MCF 10A (cell line): Measurements from ENCODE around the gene LDLRAD4. TPM values are rescaled to one million over a fixed set of nuclear protein-coding genes. Genes with fewer than 3 reads are reported as not detected.

Experiments used
- BruUV-seq: library from RNA; stranded (reverse); fragments of 400-500 nt; replicated peaks from 2 replicates; lab custom pipeline; 2021; lab: Mats Ljungman, UMichigan
- CTCF ChIA-PET: fragments of 300-600 bp; sonication (Branson Sonifier 250); formaldehyde crosslinking; extraction: SDS; loops from one replicate; lab custom pipeline; 2021; ENCODE audit warnings: antibody characterized with exemption, inconsistent platforms; lab: Yijun Ruan, JAX
- POLR2A ChIA-PET: fragments of 300-600, 350-650 bp; sonication (Branson Sonifier 250); formaldehyde crosslinking; extraction: SDS; loops from one replicate; lab custom pipeline; 2020; ENCODE audit warnings: antibody characterized with exemption, inconsistent platforms; lab: Yijun Ruan, JAX
- DNase-seq: peaks from one replicate; pipeline ENCODE4 v3.0.0-alpha.2; 2018; ENCODE audit not compliant: unreplicated experiment
- H3K27ac Mint-ChIP-seq: one replicate; pipeline ENCODE4 v1.8.0; 2022; ENCODE audit warnings: mild to moderate bottlenecking, low read depth, mixed read lengths; ENCODE audit not compliant: unreplicated experiment
- H3K27me3 Mint-ChIP-seq: one replicate; pipeline ENCODE4 v1.8.0; 2022; ENCODE audit warnings: mixed read lengths; ENCODE audit not compliant: insufficient read depth, unreplicated experiment
- H3K36me3 Mint-ChIP-seq: one replicate; pipeline ENCODE4 v1.8.0; 2022; ENCODE audit warnings: mild to moderate bottlenecking, moderate library complexity, mixed read lengths; ENCODE audit not compliant: insufficient read depth, unreplicated experiment
- H3K4me1 Mint-ChIP-seq: one replicate; pipeline ENCODE4 v1.8.0; 2022; ENCODE audit warnings: mixed read lengths; ENCODE audit not compliant: insufficient read depth, unreplicated experiment
- H3K4me3 Mint-ChIP-seq: one replicate; pipeline ENCODE4 v1.8.0; 2022; ENCODE audit warnings: mild to moderate bottlenecking, moderate library complexity, mixed read lengths; ENCODE audit not compliant: unreplicated experiment
- H3K9me3 Mint-ChIP-seq: one replicate; pipeline ENCODE4 v1.8.0; 2022; ENCODE audit warnings: mixed read lengths; ENCODE audit not compliant: unreplicated experiment
- intact Hi-C: fragments of 100-400 bp; cut with micrococcal nuclease; formaldehyde crosslinking; loops from 2 replicates; pipeline ENCODE4 v1.14.1; 2022
- total RNA-seq: library from RNA; stranded (reverse); gene quantifications from 2 replicates; pipeline ENCODE4 v1.2.3, GENCODE V29; 2022
- TF ChIP-seq, protein P1 (sequence below): fragments of 200-600 bp; IDR thresholded peaks from one replicate; pipeline ENCODE4 v1.8.0; 2022; ENCODE audit warnings: antibody characterized with exemption, mild to moderate bottlenecking; ENCODE audit not compliant: unreplicated experiment

LDLRAD4 gene
- total RNA-seq, 1 experiment from 2014 or later: not detected

DNA sequence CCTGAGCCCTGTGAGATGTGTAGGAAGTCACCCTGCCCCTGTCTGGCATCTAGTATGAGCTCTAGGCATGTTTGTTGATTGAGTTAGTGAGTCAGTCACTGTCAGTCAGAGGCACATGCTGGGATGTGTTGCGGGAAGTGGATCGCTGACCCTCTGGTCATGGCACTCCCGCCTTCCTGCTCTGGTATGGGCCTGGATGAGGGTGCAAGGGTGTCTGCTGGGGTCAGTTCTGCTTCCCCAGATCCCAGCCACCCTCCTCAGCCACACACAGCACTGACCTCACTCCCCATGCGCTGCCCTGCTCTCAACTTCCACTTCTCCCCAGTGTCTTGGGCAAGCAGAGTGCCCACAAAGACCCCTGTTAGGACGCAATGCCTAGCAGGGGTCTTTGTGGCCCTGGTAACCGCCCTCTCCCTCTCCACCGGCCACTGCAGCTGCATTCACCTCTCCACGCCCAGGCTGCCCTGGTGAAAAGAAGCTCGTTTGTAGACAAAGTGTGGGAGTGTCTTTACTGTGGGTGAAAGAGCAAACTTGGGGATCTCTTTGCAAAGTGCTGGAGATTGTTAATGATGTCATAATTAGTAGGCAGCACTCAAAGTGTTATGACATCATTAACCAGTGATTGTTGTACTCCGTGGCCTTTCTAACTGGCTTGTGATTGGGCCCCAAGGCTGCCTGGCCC is 252.1 kb downstream of the LDLRAD4 start:
- BruUV-seq: no TSS peak
- Mint-ChIP-seq H3K36me3 (no peaks in the 10 kb centered on the region), H3K4me1 (no peaks in the 10 kb centered on the region), H3K27ac (no peak overlapping the region), H3K9me3 (peaks cover 13% of the 10 kb centered on the region), H3K27me3 (no peaks in the 10 kb centered on the region), H3K4me3 (no peak overlapping the region)
- POLR2A ChIA-PET: no interaction called here
- DNase-seq: no peak
- intact Hi-C loops: no loop called here
- TF ChIP-seq, protein P1, sequence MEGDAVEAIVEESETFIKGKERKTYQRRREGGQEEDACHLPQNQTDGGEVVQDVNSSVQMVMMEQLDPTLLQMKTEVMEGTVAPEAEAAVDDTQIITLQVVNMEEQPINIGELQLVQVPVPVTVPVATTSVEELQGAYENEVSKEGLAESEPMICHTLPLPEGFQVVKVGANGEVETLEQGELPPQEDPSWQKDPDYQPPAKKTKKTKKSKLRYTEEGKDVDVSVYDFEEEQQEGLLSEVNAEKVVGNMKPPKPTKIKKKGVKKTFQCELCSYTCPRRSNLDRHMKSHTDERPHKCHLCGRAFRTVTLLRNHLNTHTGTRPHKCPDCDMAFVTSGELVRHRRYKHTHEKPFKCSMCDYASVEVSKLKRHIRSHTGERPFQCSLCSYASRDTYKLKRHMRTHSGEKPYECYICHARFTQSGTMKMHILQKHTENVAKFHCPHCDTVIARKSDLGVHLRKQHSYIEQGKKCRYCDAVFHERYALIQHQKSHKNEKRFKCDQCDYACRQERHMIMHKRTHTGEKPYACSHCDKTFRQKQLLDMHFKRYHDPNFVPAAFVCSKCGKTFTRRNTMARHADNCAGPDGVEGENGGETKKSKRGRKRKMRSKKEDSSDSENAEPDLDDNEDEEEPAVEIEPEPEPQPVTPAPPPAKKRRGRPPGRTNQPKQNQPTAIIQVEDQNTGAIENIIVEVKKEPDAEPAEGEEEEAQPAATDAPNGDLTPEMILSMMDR: no peak
- CTCF ChIA-PET: no interaction called here

DNA sequence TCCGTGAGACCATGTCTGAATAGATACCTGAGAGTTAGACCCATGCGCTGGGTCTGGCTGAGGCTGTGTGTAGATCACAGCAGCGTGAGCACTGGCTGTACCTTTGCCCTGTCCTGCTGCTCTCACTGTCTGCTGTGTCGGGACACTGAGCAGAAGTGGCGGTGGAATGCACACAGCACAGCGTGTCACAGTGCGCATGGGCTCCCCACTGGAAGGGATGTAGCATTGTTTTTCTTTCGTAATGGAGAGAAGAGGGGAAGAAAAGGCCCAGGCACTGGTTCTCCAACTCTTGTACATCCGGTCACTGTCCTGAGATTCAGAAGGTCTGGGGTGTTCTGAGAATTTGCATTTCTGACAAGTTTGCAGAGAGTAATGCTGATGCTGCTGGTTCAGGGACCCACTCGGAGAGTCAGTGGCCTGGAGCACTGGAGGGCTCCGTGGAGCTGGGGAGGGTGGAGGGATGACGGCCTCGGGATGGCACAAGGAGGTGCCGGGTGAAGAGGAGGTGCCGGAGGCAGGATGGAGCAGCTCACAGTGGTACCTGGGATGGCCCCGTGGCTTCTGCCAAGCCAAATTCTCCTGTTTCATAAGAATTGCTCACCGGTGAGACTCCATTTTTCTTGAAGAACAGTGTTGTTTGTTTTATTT is 252.8 kb downstream of the LDLRAD4 start:
- CTCF ChIA-PET: interaction anchor here (0.6 kb wide), 1 partner anchor 448 kb away, joined by 3 read pairs; no protein-coding TSS in a partner anchor
- intact Hi-C loops: no loop called here
- Mint-ChIP-seq H3K27me3 (no peaks in the 10 kb centered on the region), H3K4me3 (no peak overlapping the region), H3K9me3 (peaks cover 17% of the 10 kb centered on the region), H3K4me1 (no peaks in the 10 kb centered on the region), H3K27ac (no peak overlapping the region), H3K36me3 (no peaks in the 10 kb centered on the region)
- TF ChIP-seq, protein P1: no peak
- no TSS peak for BruUV-seq
- POLR2A ChIA-PET: interaction anchor here (0.6 kb wide), 1 partner anchor 94 kb away, joined by 3 read pairs; no protein-coding TSS in a partner anchor
- no peak for DNase-seq

DNA sequence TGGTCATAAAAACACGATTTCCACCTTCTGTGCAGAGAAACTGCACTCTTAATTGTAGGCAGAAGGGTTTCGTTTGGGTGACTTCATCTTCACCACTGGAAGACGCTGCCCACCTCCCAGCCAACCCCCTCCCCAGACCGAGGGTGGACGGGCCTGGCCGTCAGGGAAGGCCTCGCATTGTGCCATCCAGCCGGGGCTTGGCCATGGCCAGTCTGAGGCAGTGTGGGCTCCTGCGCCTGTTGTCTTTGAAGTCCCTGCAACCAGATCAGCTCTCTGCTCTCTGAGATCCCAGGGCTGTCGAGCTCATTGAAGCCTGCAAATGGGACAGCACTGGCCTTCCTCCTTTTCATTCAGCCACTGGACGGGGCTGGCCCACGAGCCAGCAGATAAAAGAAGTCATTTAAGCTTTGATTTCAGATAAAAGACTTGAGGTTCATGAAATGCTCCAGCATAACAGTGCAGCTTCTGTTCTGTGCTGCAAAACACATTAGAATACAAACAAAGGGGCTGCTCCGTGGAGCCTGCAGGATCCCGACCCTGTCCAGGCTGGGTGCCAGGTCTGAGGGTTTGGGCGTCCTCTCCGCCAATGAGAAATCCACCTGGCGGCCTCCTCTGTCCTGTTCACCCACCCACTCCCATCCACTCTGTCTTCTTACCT is 253.5 kb downstream of the LDLRAD4 start:
- Mint-ChIP-seq H3K27me3 (no peaks in the 10 kb centered on the region), H3K27ac (no peak overlapping the region), H3K36me3 (no peaks in the 10 kb centered on the region), H3K9me3 (peaks cover 17% of the 10 kb centered on the region), H3K4me1 (no peaks in the 10 kb centered on the region), H3K4me3 (no peak overlapping the region)
- intact Hi-C loops: no loop called here
- CTCF ChIA-PET: interaction anchor here (0.6 kb wide), 1 partner anchor 447 kb away, joined by 3 read pairs; no protein-coding TSS in a partner anchor
- BruUV-seq: no TSS peak
- DNase-seq: no peak
- POLR2A ChIA-PET: interaction anchor here (0.5 to 0.6 kb wide), 2 partner anchors 95 to 140 kb away, joined by 3 to 5 read pairs; no protein-coding TSS in a partner anchor
- TF ChIP-seq, protein P1: no peak

DNA sequence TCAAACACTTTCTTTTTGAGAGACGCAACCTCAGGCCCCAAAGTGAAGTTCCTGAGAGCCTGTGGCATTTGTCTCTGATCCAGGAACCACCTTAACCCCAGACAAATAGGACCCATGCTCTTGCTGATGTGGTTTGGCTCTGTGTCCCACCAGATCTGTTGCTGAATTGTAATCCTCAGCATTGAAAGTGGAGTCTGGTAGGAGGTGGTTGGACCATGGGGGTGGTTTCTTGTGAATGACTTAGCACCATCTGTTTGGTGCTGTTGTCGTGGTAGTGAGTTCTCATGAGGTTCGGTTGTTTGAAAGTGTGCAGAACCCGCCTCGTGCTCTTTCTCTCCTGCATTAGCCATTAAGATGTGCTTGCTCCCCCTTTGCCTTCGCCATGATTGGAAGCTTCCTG is 255.2 kb downstream of the LDLRAD4 start:
- no peak for DNase-seq
- intact Hi-C loops: no loop called here
- Mint-ChIP-seq H3K4me1 (no peaks in the 10 kb centered on the region), H3K4me3 (no peak overlapping the region), H3K27ac (no peak overlapping the region), H3K36me3 (no peaks in the 10 kb centered on the region), H3K27me3 (no peaks in the 10 kb centered on the region), H3K9me3 (peaks cover 17% of the 10 kb centered on the region)
- CTCF ChIA-PET: no interaction called here
- no TSS peak for BruUV-seq
- TF ChIP-seq, protein P1: no peak
- POLR2A ChIA-PET: interaction anchor here (0.6 kb wide), 1 partner anchor 295 kb away, joined by 3 read pairs; no protein-coding TSS in a partner anchor
